ENCODE data around the gene GALNT12.

GRCh38 chr9:98851730-98852459 lies 44.4 kb downstream of the GALNT12 start:
- no peak for TF ChIP-seq PRDM2 (tag by site-specific recombination; IDR thresholded peaks at IDR 0.05; ENCODE audit: borderline replicate concordance)
- no peak for TF ChIP-seq ZNF629 (tag by site-specific recombination; IDR thresholded peaks at IDR 0.05)
- TF ChIP-seq CTCF (tag by site-specific recombination; IDR thresholded peaks at IDR 0.05): no peak
- no peak for TF ChIP-seq ZNF324 (tag by site-specific recombination; IDR thresholded peaks at IDR 0.05)
- no peak for TF ChIP-seq ZNF148 (tag by site-specific recombination; IDR thresholded peaks at IDR 0.05; ENCODE audit: borderline replicate concordance)
- no peak for TF ChIP-seq GLIS1 (tag by site-specific recombination; IDR thresholded peaks at IDR 0.05)
- no peak for TF ChIP-seq ZNF146 (tag by site-specific recombination; IDR thresholded peaks at IDR 0.05)
- TF ChIP-seq, protein P1, sequence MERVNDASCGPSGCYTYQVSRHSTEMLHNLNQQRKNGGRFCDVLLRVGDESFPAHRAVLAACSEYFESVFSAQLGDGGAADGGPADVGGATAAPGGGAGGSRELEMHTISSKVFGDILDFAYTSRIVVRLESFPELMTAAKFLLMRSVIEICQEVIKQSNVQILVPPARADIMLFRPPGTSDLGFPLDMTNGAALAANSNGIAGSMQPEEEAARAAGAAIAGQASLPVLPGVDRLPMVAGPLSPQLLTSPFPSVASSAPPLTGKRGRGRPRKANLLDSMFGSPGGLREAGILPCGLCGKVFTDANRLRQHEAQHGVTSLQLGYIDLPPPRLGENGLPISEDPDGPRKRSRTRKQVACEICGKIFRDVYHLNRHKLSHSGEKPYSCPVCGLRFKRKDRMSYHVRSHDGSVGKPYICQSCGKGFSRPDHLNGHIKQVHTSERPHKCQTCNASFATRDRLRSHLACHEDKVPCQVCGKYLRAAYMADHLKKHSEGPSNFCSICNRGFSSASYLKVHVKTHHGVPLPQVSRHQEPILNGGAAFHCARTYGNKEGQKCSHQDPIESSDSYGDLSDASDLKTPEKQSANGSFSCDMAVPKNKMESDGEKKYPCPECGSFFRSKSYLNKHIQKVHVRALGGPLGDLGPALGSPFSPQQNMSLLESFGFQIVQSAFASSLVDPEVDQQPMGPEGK (tag by site-specific recombination; IDR thresholded peaks at IDR 0.05): no peak
- TF ChIP-seq RBAK (tag by site-specific recombination; IDR thresholded peaks at IDR 0.05): no peak

Data from HEK293 (cell line).